ENCODE data around the gene FAM117B.
"Not testable (repeated sequence)": the region's sequence is repeated elsewhere in the genome, so short reads cannot be mapped to it uniquely, and the experiment has no call there.

FAM117B gene

DNA sequence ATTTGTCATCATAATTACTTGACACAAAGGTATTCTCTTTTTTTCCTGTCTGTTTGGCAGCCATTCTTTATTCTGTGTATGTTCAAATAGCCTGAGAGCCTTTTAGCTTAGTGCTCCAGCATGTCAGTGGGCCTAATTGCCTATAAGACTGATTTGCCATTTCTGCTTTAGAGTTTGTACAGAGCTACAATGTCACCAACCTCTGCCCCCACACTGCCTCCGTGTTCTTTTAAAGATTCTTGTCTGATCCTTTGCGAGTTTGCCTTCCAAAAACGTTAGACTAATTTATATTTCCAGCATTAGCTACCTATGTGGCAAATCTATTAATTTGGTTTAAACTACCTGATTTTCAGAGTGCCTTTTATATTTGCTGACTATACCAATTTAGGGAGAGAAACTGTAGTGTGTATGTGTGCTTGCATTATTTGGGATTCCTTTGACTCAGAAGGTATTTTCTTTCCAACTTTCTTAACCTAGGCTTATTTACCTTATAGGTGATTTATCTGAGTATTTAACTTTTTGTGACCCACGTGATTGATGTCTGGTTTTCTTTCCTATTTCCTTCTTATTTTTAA, 70.8 kb downstream of the FAM117B start:
- in situ Hi-C loops (cut with MboI; ENCODE audit: low sequenced_read_pairs, unreplicated experiment) = no loop called here
- TF ChIP-seq, protein P1, sequence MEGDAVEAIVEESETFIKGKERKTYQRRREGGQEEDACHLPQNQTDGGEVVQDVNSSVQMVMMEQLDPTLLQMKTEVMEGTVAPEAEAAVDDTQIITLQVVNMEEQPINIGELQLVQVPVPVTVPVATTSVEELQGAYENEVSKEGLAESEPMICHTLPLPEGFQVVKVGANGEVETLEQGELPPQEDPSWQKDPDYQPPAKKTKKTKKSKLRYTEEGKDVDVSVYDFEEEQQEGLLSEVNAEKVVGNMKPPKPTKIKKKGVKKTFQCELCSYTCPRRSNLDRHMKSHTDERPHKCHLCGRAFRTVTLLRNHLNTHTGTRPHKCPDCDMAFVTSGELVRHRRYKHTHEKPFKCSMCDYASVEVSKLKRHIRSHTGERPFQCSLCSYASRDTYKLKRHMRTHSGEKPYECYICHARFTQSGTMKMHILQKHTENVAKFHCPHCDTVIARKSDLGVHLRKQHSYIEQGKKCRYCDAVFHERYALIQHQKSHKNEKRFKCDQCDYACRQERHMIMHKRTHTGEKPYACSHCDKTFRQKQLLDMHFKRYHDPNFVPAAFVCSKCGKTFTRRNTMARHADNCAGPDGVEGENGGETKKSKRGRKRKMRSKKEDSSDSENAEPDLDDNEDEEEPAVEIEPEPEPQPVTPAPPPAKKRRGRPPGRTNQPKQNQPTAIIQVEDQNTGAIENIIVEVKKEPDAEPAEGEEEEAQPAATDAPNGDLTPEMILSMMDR (IDR thresholded peaks at IDR 0.05; ENCODE audit: borderline replicate concordance, control extremely low read depth, extremely low read depth, insufficient read depth, missing control alignments) = no peak
- no peak for DNase-seq (ENCODE audit: low spot score)

DNA sequence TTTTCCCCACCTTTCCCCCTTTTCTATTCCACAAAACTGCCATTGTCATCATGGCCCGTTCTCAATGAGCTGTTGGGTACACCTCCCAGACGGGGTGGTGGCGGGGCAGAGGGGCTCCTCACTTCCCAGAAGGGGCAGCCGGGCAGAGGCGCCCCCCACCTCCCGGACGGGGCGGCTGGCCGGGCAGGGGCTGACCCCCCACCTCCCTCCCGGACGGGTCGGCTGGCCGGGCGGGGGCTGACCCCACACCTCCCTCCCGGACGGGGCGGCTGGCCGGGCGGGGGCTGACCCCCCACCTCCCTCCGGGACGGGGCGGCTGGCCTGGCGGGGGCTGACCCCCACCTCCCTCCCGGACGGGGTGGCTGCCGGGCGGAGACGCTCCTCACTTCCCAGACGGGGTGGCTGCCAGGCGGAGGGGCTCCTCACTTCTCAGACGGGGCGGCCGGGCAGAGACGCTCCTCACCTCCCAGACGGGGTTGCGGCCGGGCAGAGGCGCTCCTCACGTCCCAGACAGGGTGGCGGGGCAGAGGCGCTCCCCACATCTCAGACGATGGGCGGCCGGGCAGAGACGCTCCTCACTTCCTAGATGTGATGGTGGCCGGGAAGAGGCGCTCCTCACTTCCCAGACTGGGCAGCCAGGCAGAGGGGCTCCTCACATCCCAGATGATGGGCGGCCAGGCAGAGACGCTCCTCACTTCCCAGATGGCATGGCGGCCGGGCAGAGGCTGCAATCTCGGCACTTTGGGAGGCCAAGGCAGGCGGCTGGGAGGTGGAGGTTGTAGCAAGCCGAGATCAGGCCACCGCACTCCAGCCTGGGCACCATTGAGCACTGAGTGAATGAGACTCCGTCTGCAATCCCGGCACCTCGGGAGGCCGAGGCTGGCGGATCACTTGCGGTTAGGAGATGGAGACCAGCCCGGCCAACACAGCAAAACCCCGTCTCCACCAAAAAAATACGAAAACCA, 80.5 kb downstream of the FAM117B start:
- in situ Hi-C loops (cut with MboI; ENCODE audit: low sequenced_read_pairs, unreplicated experiment); DNase-seq (ENCODE audit: low spot score): not testable (repeated sequence)

GRCh38 chr2:202716114-202716718, 81.4 kb downstream of the FAM117B start:
- in situ Hi-C loops (cut with MboI; ENCODE audit: low sequenced_read_pairs, unreplicated experiment) = no loop called here
- TF ChIP-seq, protein P1 (IDR thresholded peaks at IDR 0.05; ENCODE audit: borderline replicate concordance, control extremely low read depth, extremely low read depth, insufficient read depth, missing control alignments) = no peak
- no peak for DNase-seq (ENCODE audit: low spot score)

GRCh38 chr2:202716953-202717597, 82.3 kb downstream of the FAM117B start:
- TF ChIP-seq, protein P1 (IDR thresholded peaks at IDR 0.05; ENCODE audit: borderline replicate concordance, control extremely low read depth, extremely low read depth, insufficient read depth, missing control alignments) = no peak
- DNase-seq (ENCODE audit: low spot score) = no peak
- in situ Hi-C loops (cut with MboI; ENCODE audit: low sequenced_read_pairs, unreplicated experiment) = no loop called here

GRCh38 chr2:202717598-202718310, 83.0 kb downstream of the FAM117B start:
- in situ Hi-C loops (cut with MboI; ENCODE audit: low sequenced_read_pairs, unreplicated experiment) = no loop called here
- DNase-seq (ENCODE audit: low spot score) = no peak
- TF ChIP-seq, protein P1 (IDR thresholded peaks at IDR 0.05; ENCODE audit: borderline replicate concordance, control extremely low read depth, extremely low read depth, insufficient read depth, missing control alignments) = no peak

GRCh38 chr2:202718614-202719013, 83.8 kb downstream of the FAM117B start:
- no peak for DNase-seq (ENCODE audit: low spot score)
- TF ChIP-seq, protein P1 (IDR thresholded peaks at IDR 0.05; ENCODE audit: borderline replicate concordance, control extremely low read depth, extremely low read depth, insufficient read depth, missing control alignments) = no peak
- in situ Hi-C loops (cut with MboI; ENCODE audit: low sequenced_read_pairs, unreplicated experiment) = no loop called here

All from GM13976 (cell line).